Upper lobe of left lung (tissue), 6 donors: ENCODE results near the gene C10orf71. TPM values are rescaled to one million over a fixed set of nuclear protein-coding genes. Genes with fewer than 3 reads are reported as not detected.

Source experiments
- ATAC-seq, 2 donors: fragments of 200-7000 bp; cut with Tn5 transposase; one replicate each; pipeline ENCODE4 v1.9.1; 2022; ENCODE audit warnings: mild to moderate bottlenecking in 2 of 2, moderate library complexity in 2 of 2; ENCODE audit not compliant: low FRiP score in 2 of 2
- DNase-seq, 2 donors: peaks; one replicate each; pipeline ENCODE4 v3.0.0-alpha.2; 2019 to 2020
- H3K27ac ChIP-seq, 4 donors: fragments of 200-600 bp; sonication (generic); one replicate each; pipeline ENCODE4 v1.5.1; 2016 to 2019
- H3K27me3 ChIP-seq, 4 donors: fragments of 200-600 bp; sonication (generic); one replicate each; pipeline ENCODE4 v1.5.1; 2017 to 2019
- H3K36me3 ChIP-seq, 4 donors: fragments of 200-600 bp; sonication (generic); one replicate each; pipeline ENCODE4 v1.5.1; 2016 to 2019
- H3K4me1 ChIP-seq, 4 donors: fragments of 200-600 bp; sonication (generic); one replicate each; pipeline ENCODE4 v1.5.1; 2018 to 2019
- H3K4me3 ChIP-seq, 4 donors: fragments of 200-600 bp; sonication (generic); one replicate each; pipeline ENCODE4 v1.5.1; 2017 to 2019; ENCODE audit warnings: mild to moderate bottlenecking in 2 of 4, moderate library complexity in 1 of 4
- H3K9me3 ChIP-seq, 4 donors: fragments of 200-600 bp; sonication (generic); one replicate each; pipeline ENCODE4 v1.5.1; 2018 to 2019
- CTCF ChIP-seq, 6 experiments: fragments of 450-650 bp in 4 of 6; fragments of 200-600 bp in 2 of 6; sonication (generic) in 2 of 6; IDR thresholded peaks; one replicate each; pipeline ENCODE4 v1.5.1; 2016 to 2019; ENCODE audit warnings: antibody characterized with exemption in 6 of 6
- EP300 ChIP-seq, 4 donors: sonication (generic); formaldehyde crosslinking; IDR thresholded peaks; one replicate each; pipeline ENCODE4 v1.5.1; 2017; ENCODE audit warnings: antibody characterized with exemption in 4 of 4, control low read depth in 2 of 4
- POLR2A ChIP-seq, 4 donors: fragments of 450-650 bp; IDR thresholded peaks; one replicate each; pipeline ENCODE4 v1.5.1; 2016 to 2017; ENCODE audit warnings: antibody characterized with exemption in 4 of 4, mild to moderate bottlenecking in 2 of 4
- POLR2AphosphoS5 ChIP-seq, 2 donors: sonication (generic); formaldehyde crosslinking; IDR thresholded peaks; one replicate each; pipeline ENCODE4 v1.5.1; 2017; ENCODE audit warnings: antibody characterized with exemption in 2 of 2
- WGBS, 2 donors: methylation state at CpG; one replicate each; pipeline ENCODE4 v1.1.5; 2017 to 2018; 5-methylcytosine and 5-hydroxymethylcytosine counted together
- total RNA-seq, 6 donors: library from RNA; depleted of rRNA in 4 of 6; stranded (reverse); fragments of >200 nt in 4 of 6; gene quantifications; one replicate each; pipeline versions ENCODE4 v1.1.0 to v1.2.1, GENCODE V29; 2016 to 2021
- donor health status: DM: no; HTN: no; CAD: no; lungs with moderate emphysema.
- donor health status: DM: no; HTN: yes; CAD: no; lungs with severe emphysema.

C10orf71 gene
- total RNA-seq, 6 donors from 2014 or later, result not detected

GRCh38 chr10:49374740-49375139 is 75.8 kb downstream of the C10orf71 start:
- H3K27me3 ChIP-seq, result no peaks in the 10 kb centered on the region
- H3K9me3 ChIP-seq, result no peaks in the 10 kb centered on the region
- TF ChIP-seq EP300 (IDR thresholded peaks at IDR 0.05), result no peak
- TF ChIP-seq POLR2AphosphoS5 (IDR thresholded peaks at IDR 0.05), result no peak
- TF ChIP-seq POLR2A (IDR thresholded peaks at IDR 0.05), result no peak
- TF ChIP-seq CTCF (IDR thresholded peaks at IDR 0.05), result no peak
- no peaks in the 10 kb centered on the region for H3K4me1 ChIP-seq
- DNase-seq, result no peak
- WGBS, 2 donors, result 73 to 88% methylated on average over 5 of the region's 5 CpGs
- H3K4me3 ChIP-seq, result no peak overlapping the region
- ATAC-seq, result no peak
- no peaks in the 10 kb centered on the region for H3K36me3 ChIP-seq
- H3K27ac ChIP-seq, result no peak overlapping the region

- no peak for DNase-seq
- Histone ChIP-seq H3K4me1 (no peaks in the 10 kb centered on the region), H3K27me3 (no peaks in the 10 kb centered on the region), H3K9me3 (no peaks in the 10 kb centered on the region), H3K4me3 (no peak overlapping the region), H3K27ac (no peak overlapping the region), H3K36me3 (no peaks in the 10 kb centered on the region)
- ATAC-seq, result no peak
- WGBS, 2 donors, result 83 to 88% methylated on average over 3 of the region's 3 CpGs
- no peak for TF ChIP-seq CTCF (IDR thresholded peaks at IDR 0.05)
- TF ChIP-seq POLR2A (IDR thresholded peaks at IDR 0.05), result no peak
- no peak for TF ChIP-seq EP300 (IDR thresholded peaks at IDR 0.05)
- TF ChIP-seq POLR2AphosphoS5 (IDR thresholded peaks at IDR 0.05), result no peak
Measured at GRCh38 chr10:49375611-49376010, 76.6 kb downstream of the C10orf71 start.

Other genes starting within 250 kb of the C10orf71 start
- 10 to 100 TPM in 4 of 6 donors, 1 to 10 TPM in 2; 8.5 to 24.3 (median 13.2) TPM for gene VSTM4, start 183.6 kb upstream of the C10orf71 start, total RNA-seq
- gene FAM170B, start 165.1 kb upstream of the C10orf71 start, total RNA-seq, result under 1 TPM in 1 of 6 donors, not detected in 5; 0.24 TPM
- 10 to 100 TPM; 12.3 to 52.3 (median 30.7) TPM for gene TMEM273, start 110.8 kb upstream of the C10orf71 start, total RNA-seq
- under 1 TPM in 2 of 6 donors, not detected in 4; 0.09 to 0.17 TPM for gene DRGX, start 96.9 kb downstream of the C10orf71 start, total RNA-seq
- 10 to 100 TPM in 5 of 6 donors, 1 to 10 TPM in 1; 8.4 to 30.4 (median 23.3) TPM for gene ERCC6, start 240.0 kb downstream of the C10orf71 start, total RNA-seq